Stomach (tissue), 4 donors: Measurements from ENCODE around the gene TH.

Source experiments
- CTCF ChIP-seq, 7 experiments: fragments of 450-650 bp in 4 of 7; fragments of 200-600 bp in 3 of 7; sonication (generic) in 3 of 7; IDR thresholded peaks; one replicate each; pipeline ENCODE4 v1.5.1; 2016 to 2019; ENCODE audit warnings: antibody characterized with exemption in 7 of 7, control low read depth in 2 of 7, mild to moderate bottlenecking in 1 of 7
- EP300 ChIP-seq: sonication (generic); formaldehyde crosslinking; IDR thresholded peaks from one replicate; pipeline ENCODE4 v1.6.1; 2017; ENCODE audit warnings: antibody characterized with exemption
- POLR2A ChIP-seq, 4 donors: fragments of 450-650 bp; IDR thresholded peaks; one replicate each; pipeline ENCODE4 v1.6.1; 2016; ENCODE audit warnings: antibody characterized with exemption in 4 of 4, control low read depth in 2 of 4, mild to moderate bottlenecking in 1 of 4, moderate library complexity in 1 of 4
- POLR2AphosphoS5 ChIP-seq, 3 donors: sonication (generic); formaldehyde crosslinking; IDR thresholded peaks; one replicate each; pipeline ENCODE4 v1.6.1; 2016; ENCODE audit warnings: antibody characterized with exemption in 3 of 3

- no peak for TF ChIP-seq CTCF (IDR thresholded peaks at IDR 0.05)
- TF ChIP-seq POLR2AphosphoS5 (IDR thresholded peaks at IDR 0.05), result no peak
- no peak for TF ChIP-seq POLR2A (IDR thresholded peaks at IDR 0.05)
- no peak for TF ChIP-seq EP300
Observed at GRCh38 chr11:2169626-2170570, 1.7 kb downstream of the TH start.
